GM21717 (cell line): ENCODE data around the gene SFTPA2.
"Not testable (repeated sequence)": the region's sequence is repeated elsewhere in the genome, so short reads cannot be mapped to it uniquely, and the experiment has no call there.

Source experiments
- ATAC-seq: cut with Tn5 transposase; IDR thresholded peaks from one replicate; pipeline ENCODE4 v1.9.1; 2021; ENCODE audit warnings: mild to moderate bottlenecking, moderate library complexity; ENCODE audit not compliant: unreplicated experiment

The SFTPA2 gene

DNA sequence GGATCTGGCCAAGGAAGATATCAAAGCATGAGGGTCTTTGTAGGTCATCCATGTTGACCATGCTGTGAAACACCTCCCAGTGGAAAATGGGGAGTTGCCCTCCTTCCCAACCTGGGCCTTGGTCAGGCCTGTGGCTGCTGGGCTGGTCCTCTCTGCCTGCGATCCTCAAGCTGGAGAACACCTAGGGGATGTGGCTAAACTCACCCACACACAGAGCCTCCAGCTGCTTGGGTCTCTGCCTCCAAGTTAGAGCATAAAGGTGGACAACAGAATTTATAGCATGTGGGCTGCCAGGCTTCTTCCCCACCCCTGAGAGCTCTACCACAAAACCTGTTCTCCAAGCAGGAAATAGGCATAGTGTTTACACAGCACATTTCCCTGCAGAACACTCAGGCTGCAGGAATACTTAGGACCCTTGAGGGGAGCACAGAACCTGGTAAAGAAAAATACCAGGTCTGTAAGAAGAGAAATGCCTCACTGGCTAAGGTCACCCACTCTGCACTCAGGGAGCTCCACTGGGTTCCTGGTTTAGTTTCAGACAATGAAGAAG lies at the start of gene SFTPA2:
SFTPA2 (minus strand) TSS at position 248 of the 550 bp plus-strand sequence. CDS start 924 bp downstream, outside the sequence.
- no peak for ATAC-seq

GRCh38 chr10:79608505-79609375 lies 48.5 kb upstream of the SFTPA2 start:
- no peak for ATAC-seq

- ATAC-seq: no peak
These were observed 45.1 kb upstream of the SFTPA2 start for GRCh38 chr10:79605308-79605707.

DNA sequence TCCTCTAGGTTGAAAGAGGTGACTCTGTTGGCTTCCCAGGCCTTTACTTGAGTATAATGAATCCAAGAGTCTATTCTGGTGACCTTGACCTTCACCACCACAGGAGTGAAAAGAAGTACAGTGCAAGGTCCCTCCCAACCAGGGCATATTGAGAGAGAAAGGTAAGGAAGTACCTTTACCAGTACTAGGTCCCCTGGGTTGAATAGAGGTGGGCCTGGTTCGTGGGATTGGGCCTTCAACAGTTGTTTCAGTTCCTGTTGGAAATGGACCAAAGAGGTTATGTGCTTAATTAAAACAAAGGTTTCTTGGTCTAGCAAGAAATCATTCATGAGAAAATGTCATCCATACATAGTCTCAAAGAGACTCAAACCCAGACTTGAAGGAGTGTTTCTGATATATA lies 44.1 kb upstream of the SFTPA2 start:
- no peak for ATAC-seq

DNA sequence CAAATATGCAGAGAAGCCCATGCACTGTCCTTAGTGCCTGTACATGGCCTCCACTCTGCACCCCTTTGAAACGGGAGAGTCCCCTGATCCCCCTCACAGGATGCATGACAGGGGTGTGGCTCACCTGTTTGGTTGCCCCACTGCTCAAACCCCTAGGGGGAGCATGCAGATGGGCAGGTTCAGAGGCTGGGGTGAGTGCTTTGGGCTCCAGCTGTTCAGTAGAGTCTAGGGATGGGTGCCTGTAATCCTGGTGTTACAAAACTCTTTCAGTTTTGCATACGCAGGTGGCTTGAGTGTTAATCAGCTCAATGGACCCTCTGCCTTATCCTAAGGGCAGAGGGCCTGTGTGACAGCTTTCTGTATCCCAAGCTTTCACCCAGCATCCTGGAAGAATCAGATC lies 42.7 kb upstream of the SFTPA2 start:
- no peak for ATAC-seq

GRCh38 chr10:79601939-79602338 lies 41.7 kb upstream of the SFTPA2 start:
- no peak for ATAC-seq

GRCh38 chr10:79599644-79600043 lies 39.4 kb upstream of the SFTPA2 start:
- ATAC-seq: not testable (repeated sequence)

- no peak for ATAC-seq
These were observed 35.3 kb upstream of the SFTPA2 start for GRCh38 chr10:79595510-79595909.

DNA sequence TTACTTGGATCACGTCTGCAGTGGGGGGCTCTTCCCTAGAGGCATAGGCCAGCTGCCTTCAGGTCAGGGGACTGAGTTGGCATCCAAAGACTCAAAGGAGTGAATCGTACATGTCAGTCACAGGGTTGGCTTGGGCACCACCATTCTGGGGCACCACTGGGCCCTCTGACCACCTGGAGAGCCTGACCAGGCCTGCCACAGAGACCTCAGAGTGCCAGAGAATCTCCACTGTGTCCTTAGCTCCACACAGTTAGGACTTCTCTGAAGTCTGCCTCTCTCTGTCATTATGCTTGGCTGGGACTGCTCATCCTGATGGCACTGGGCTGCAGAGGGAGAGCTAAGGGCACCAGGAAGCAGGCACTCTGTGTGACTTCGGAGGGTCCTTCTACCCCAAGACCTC lies 34.4 kb upstream of the SFTPA2 start:
- ATAC-seq: not testable (repeated sequence)

DNA sequence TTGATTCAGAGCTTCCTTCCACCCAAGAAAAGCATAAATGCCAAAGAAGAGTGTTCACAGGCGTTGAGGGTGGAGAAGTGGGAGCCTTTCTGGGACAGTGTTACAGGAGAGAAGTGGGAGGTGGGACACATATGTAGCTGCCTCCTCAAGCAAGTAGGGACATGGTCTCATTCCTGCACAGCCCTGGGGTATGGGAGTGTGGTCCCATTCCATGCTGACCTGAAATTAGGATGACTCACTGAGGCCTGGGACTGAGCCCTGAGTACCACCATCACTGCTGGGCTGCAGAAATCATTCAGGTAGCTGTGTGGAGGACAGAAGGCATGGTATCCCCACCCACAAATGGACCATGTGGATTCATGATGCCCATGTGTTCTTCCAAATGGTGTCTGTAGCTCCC lies 33.2 kb upstream of the SFTPA2 start:
- no peak for ATAC-seq

- no peak for ATAC-seq
These were observed 28.6 kb upstream of the SFTPA2 start for GRCh38 chr10:79588800-79589199.

DNA sequence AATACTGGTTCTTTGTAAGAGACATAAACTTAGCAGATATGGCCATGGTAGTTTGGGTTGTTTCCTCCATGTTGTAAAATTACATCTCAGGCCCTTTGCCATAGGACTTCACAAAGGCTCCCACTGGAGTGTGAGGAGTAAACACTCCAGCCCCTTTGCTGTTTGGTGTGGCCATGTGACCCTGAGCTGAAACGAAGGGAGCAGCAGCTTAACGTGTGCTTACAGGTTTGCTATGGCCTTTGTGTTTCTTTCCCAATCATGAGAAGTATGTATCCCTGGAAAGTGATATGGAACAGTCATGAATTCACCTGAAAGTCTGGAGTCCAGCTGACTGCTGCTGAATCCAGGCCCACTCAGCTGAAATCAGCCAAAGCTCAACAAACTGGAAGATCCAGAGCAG lies 26.7 kb upstream of the SFTPA2 start:
- ATAC-seq: no peak

- ATAC-seq: no peak
These were observed 25.8 kb upstream of the SFTPA2 start for GRCh38 chr10:79585870-79586527.

DNA sequence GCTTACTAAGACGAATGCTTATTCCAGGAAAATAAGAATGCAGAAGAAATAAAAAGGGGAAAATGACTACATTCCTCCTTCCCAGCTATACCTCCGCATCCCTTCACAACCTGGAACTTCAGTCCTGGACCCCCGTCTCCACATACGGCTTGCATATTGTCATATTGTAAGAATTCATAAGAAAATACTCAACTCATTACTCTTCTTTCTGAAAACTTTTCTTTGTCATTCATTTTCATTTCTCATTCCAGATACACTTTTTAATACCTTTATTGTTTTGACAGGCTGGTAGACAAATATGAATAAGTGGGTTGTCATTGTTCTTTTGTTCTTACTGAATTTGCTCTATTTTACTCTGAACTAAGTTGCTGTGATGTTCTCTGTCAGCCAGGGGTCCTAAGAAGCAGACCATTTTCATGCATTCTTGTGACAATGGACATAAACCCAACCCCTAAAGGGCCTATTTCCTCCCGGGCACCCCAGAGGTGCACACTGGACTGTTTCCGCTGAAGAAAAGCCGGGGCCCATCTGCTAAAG lies 23.3 kb upstream of the SFTPA2 start:
- ATAC-seq: no peak

GRCh38 chr10:79582954-79583353 lies 22.7 kb upstream of the SFTPA2 start:
- not testable (repeated sequence) for ATAC-seq

DNA sequence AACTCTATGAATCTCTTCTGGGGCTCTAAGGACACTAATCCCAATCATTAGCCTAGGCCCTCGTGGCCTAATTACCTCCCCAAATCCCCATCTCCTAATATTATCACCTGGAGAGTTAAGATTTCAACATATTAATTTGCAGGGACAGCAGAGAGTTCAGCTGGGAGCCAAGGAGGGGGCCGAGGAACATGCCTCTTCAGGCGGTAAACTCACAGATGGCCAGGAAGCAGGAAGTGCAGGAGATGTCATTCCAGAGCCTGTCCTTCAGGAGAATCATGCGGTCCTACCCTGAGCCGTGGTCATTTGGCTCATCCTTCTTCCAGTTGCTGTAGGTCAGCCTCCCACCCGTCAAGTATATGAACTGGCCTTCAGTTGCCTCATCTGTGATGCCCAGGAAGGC lies 21.9 kb upstream of the SFTPA2 start:
- no peak for ATAC-seq

DNA sequence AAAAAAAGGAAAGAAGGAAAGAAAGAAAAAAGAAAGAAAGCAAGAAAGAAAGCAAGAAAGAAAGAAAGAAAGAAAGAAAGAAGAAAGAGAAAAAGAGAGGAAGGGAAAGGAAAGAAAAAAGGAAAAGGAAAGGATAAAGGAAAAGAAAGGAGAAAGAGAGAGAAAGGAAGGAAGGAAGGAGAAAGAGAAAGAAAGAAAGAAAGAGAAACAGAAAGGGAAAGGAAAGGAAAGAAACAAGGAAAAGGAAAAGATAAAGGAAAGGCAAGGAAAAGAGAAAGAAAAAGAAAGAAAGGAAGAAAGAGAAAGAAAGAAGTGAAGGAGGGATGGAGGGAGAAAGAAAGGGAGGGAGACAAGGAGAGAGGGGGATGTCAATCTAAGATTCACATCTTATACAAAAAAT lies 20.8 kb upstream of the SFTPA2 start:
- no peak for ATAC-seq

- no peak for ATAC-seq
These were observed 19.2 kb upstream of the SFTPA2 start for GRCh38 chr10:79579361-79579760.

DNA sequence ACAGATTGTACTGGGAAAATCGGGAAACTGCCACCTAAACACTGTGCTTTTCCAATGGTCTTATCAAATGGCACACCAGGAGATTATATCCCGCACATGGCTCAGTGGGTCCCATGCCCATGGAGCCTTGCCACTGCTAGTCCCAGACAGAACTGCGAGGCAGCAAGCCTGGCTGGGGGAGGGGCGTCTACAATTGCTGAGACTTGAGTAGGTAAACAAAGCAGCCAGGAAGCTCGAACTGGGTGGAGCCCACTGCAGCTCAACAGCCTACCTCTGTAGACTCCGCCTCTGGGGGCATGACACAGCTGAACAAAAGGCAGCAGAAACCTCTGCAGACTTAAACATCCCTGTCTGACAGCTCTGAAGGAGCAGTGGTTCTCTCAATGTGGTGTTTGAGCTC lies 10.4 kb upstream of the SFTPA2 start:
- not testable (repeated sequence) for ATAC-seq

DNA sequence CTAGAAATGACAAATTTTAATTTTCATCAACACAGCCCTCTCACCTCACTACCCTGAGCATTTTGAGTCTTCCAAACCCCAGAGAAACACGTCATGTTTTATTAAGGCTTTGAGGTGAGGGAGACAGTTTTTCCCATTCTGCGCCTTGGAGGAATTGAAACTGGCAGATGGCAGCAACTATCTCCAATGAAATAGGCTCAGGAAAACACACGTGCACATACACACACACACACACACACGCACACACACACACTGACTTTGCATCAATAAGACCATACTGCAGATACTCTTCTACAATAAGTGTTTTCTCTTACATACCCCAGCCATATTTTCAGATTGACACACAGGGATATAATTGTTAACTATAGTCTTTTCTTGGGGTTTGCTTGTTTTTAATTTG lies 3.2 kb upstream of the SFTPA2 start:
- no peak for ATAC-seq

- peak; percentile 73 for ATAC-seq
These were observed 2.0 kb upstream of the SFTPA2 start for GRCh38 chr10:79562135-79562756.
